Immature natural killer cell (primary cell): ENCODE measurements around the gene PATJ. TPM values are rescaled to one million over a fixed set of nuclear protein-coding genes. Genes with fewer than 3 reads are reported as not detected.
"Not testable (repeated sequence)": the region's sequence is repeated elsewhere in the genome, so short reads cannot be mapped to it uniquely, and the experiment has no call there.

Experiments
- DNase-seq, 3 donors: peaks; one replicate each; pipeline ENCODE4 v3.0.0; 2022; ENCODE audit warnings: mixed read lengths in 1 of 3
- H3K27ac Mint-ChIP-seq, 6 donors: one replicate each; pipeline ENCODE4 v1.8.0; 2020; ENCODE audit warnings: mixed read lengths in 6 of 6, mild to moderate bottlenecking in 5 of 6, inconsistent platforms in 4 of 6, moderate library complexity in 3 of 6
- H3K27me3 Mint-ChIP-seq, 3 donors: one replicate each; pipeline ENCODE4 v1.8.0; 2020 to 2021; ENCODE audit warnings: low read depth in 3 of 3, mild to moderate bottlenecking in 3 of 3, mixed read lengths in 3 of 3, moderate library complexity in 3 of 3, inconsistent platforms in 1 of 3
- H3K36me3 Mint-ChIP-seq, 3 donors: one replicate each; pipeline ENCODE4 v1.8.0; 2020; ENCODE audit warnings: mixed read lengths in 3 of 3, inconsistent platforms in 2 of 3, mild to moderate bottlenecking in 2 of 3
- H3K4me1 Mint-ChIP-seq, 2 donors: one replicate each; pipeline ENCODE4 v1.8.0; 2020; ENCODE audit warnings: inconsistent platforms in 2 of 2, mild to moderate bottlenecking in 2 of 2, mixed read lengths in 2 of 2, moderate library complexity in 1 of 2
- H3K4me3 Mint-ChIP-seq, 5 donors: one replicate each; pipeline ENCODE4 v1.8.0; 2020; ENCODE audit warnings: mild to moderate bottlenecking in 5 of 5, mixed read lengths in 5 of 5, inconsistent platforms in 3 of 5, moderate library complexity in 3 of 5
- H3K9me3 Mint-ChIP-seq, 6 donors: one replicate each; pipeline ENCODE4 v1.8.0; 2020; ENCODE audit warnings: mild to moderate bottlenecking in 6 of 6, mixed read lengths in 6 of 6, inconsistent platforms in 4 of 6, moderate library complexity in 3 of 6
- polyA plus RNA-seq, 3 donors: library from polyadenylated mRNA; unstranded; fragments of 300-500 nt; fragmentation: Illumina TruSeq; gene quantifications; one replicate each; pipeline ENCODE4 v1.2.3, GENCODE V29; 2021

PATJ gene
- polyA plus RNA-seq, 3 donors from 2014 or later: 2.9 to 7.2 (median 5.9) TPM

DNA sequence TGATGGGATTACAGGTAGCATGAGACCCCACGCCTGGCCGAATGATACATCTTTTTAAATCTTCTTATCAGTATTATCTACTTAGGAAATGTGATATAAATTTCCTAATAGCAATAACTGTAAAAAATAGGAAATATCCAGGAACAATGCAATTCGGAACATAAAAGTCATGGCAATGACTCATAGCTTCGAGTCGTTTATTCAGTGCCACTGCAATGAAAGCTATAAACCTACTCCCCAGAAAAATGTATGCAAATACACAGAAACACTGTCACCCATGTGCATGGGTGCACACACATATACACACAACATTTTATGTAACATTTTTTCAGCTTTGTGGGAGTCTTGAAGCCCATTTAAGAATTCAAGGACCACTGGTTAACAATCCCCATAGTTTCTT is 194.6 kb downstream of the PATJ start:
- H3K9me3 Mint-ChIP-seq: no peaks in the 10 kb centered on the region

DNA sequence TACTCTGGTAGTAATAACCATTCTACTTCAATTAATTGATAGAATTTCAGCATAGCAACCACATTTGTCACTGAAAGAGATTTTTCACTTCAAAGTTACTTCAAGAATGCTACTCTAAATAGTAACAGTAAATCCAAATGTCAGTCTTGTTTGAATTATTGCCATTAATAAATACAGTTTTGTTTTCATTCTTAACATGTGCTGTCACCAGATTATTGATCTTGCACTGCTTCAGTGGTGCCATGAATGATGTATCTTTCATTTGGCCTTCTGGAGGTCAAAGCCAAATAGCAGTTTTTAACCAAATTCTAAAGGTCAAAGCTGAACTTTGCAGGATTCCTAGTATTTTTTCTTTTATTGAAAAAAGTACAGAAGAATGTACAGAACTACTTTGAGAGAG is 199.5 kb downstream of the PATJ start:
- peaks cover 0 to 5% (median 2%) of the 10 kb centered on the region in 6 donors for H3K9me3 Mint-ChIP-seq
- no peaks in the 10 kb centered on the region for H3K4me1 Mint-ChIP-seq
- H3K27me3 Mint-ChIP-seq: peaks cover 0 to 9% (median 6%) of the 10 kb centered on the region in 3 donors
- H3K4me3 Mint-ChIP-seq: no peak overlapping the region
- no peak overlapping the region for H3K27ac Mint-ChIP-seq
- peaks cover 0 to 12% (median 0%) of the 10 kb centered on the region in 3 donors for H3K36me3 Mint-ChIP-seq
- DNase-seq: no peak

More for the DNA sequence above, 194.6 kb downstream of the PATJ start:
- H3K4me1 Mint-ChIP-seq: no peaks in the 10 kb centered on the region
- H3K27me3 Mint-ChIP-seq: peaks cover 0 to 2% (median 0%) of the 10 kb centered on the region in 3 donors
- H3K4me3 Mint-ChIP-seq: no peak overlapping the region
- H3K36me3 Mint-ChIP-seq: peaks cover 0 to 4% (median 0%) of the 10 kb centered on the region in 3 donors
- no peak overlapping the region for H3K27ac Mint-ChIP-seq
- DNase-seq: no peak

DNA sequence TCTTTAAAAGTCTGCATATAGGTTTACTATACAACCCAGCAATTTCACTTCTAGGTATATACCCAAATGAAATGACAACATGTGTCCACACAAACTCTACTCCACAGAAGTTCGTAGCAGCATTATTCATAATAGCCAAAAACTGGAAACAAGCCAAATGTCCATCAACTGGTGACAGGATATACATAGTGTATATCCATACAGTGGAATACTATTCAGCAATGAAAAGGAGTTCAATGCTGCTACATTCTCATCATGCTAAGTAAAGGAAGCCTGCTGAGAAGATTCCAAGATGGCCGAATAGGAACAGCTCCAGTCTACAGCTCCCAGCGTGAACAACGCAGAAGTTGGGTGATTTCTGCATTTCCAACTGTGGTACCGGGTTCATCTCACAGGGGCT is 200.6 kb downstream of the PATJ start:
- H3K36me3 Mint-ChIP-seq: peaks cover 0 to 11% (median 0%) of the 10 kb centered on the region in 3 donors
- no peak overlapping the region for H3K27ac Mint-ChIP-seq
- no peak for DNase-seq
- peaks cover 0 to 7% (median 2%) of the 10 kb centered on the region in 6 donors for H3K9me3 Mint-ChIP-seq
- no peak overlapping the region for H3K4me3 Mint-ChIP-seq
- H3K4me1 Mint-ChIP-seq: no peaks in the 10 kb centered on the region
- H3K27me3 Mint-ChIP-seq: peaks cover 0 to 9% (median 6%) of the 10 kb centered on the region in 3 donors

DNA sequence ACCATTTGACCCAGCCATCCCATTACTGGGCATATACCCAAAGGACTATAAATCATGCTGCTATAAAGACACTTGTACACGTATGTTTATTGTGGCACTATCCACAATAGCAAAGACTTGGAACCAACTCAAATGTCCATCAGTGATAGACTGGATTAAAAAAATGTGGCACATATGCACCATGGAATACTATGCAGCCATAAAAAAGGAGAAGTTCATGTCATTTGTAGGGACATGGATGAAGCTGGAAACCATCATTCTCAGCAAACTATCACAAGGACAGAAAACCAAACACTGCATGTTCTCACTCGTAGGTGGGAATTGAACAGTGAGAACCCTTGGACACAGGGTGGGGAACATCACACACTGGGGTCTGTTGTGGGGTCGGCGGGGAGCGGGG is 206.4 kb downstream of the PATJ start:
- not testable (repeated sequence) for H3K27ac Mint-ChIP-seq, H3K27me3 Mint-ChIP-seq, H3K36me3 Mint-ChIP-seq, DNase-seq, H3K4me1 Mint-ChIP-seq, H3K9me3 Mint-ChIP-seq, H3K4me3 Mint-ChIP-seq

DNA sequence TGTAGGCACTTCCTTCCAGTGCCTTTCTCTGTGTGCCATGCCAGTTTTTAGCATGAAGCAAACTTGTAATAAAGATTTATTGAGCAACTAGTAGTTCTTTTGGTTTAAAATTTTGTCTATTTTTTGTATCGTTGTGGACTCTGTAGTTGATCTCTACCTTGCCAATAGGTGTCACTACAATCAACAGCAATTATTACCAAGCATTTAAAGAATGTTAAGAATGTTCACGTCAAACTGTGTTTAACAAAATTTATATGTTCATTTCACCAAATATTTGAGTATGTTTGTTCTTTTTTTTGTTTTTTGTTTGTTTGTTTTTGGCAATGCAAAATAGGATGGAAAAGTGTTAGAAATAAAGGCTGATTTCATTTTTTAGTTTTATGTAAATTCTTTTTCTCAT is 208.1 kb downstream of the PATJ start:
- Mint-ChIP-seq H3K36me3 (peaks cover 0 to 3% (median 0%) of the 10 kb centered on the region in 3 donors), H3K4me1 (no peaks in the 10 kb centered on the region), H3K27ac (no peak overlapping the region), H3K27me3 (peaks cover 2 to 9% (median 6%) of the 10 kb centered on the region in 3 donors), H3K4me3 (no peak overlapping the region), H3K9me3 (peaks cover 0 to 2% (median 0%) of the 10 kb centered on the region in 6 donors)
- DNase-seq: no peak

DNA sequence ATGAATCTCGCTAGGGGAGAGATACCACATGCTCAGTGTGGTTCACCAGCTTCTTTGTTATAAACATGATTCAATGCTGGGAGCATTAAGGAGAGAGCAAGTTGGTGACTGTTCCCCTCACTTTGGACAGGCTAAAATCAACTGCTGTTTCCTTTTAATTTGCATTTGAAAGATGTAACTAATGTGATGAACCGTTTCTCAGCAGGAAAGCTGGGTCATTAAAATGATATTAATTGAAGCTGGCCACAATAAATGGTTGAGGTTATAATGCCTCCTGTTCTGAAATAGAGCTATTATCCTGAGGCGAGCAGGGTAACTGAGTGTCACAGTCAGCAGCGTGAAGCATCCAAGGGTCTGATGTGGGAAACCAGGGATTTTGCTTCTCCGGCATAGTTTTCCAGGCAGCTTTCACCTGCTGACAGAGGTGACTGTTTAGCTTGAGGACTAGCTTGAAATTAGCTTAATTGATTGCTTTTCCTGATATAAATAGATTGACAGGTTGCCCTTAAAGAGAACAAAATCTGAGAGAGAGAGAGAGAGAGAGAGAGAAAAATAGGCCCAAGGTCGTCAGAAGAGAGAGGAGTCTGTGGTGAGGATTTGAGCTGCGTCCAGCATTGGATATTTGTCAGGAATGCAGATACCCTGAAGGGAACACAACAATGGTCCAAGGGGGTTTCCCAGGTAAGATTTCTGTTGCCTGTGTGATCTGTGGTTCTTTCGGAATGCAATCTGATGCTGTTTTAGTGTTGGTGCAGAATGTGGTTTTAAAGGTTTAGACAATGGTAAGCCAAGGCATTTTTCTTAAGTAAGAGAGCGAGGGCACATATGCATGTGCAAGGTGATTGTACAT is 209.7 kb downstream of the PATJ start:
- Mint-ChIP-seq H3K4me1 (no peaks in the 10 kb centered on the region), H3K27ac (no peak overlapping the region), H3K4me3 (no peak overlapping the region), H3K36me3 (no peaks in the 10 kb centered on the region), H3K27me3 (peaks cover 2 to 3% (median 2%) of the 10 kb centered on the region in 3 donors), H3K9me3 (peaks cover 0 to 2% (median 0%) of the 10 kb centered on the region in 6 donors)
- DNase-seq: no peak

DNA sequence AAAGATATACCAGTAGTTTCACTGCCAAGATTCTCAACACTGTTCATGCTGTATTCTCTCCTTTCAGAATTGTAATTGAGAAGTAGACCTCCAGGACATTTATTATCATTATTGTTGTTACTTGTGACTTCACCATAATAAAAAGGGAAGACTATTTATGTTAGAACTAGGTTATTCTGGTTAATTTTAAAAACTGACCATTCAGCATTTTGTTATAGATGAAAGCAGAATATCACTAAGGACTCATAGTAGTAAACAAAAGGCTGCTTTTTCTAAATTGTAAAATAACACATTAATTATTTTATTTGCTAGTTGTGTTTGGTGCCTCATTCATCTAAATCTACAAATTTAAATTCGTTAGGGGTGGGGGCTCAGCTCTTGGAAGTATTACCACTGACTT is 210.4 kb downstream of the PATJ start:
- Mint-ChIP-seq H3K4me3 (no peak overlapping the region), H3K9me3 (no peaks in the 10 kb centered on the region), H3K4me1 (no peaks in the 10 kb centered on the region), H3K27me3 (peaks cover 2 to 3% (median 2%) of the 10 kb centered on the region in 3 donors), H3K27ac (no peak overlapping the region), H3K36me3 (no peaks in the 10 kb centered on the region)
- no peak for DNase-seq

DNA sequence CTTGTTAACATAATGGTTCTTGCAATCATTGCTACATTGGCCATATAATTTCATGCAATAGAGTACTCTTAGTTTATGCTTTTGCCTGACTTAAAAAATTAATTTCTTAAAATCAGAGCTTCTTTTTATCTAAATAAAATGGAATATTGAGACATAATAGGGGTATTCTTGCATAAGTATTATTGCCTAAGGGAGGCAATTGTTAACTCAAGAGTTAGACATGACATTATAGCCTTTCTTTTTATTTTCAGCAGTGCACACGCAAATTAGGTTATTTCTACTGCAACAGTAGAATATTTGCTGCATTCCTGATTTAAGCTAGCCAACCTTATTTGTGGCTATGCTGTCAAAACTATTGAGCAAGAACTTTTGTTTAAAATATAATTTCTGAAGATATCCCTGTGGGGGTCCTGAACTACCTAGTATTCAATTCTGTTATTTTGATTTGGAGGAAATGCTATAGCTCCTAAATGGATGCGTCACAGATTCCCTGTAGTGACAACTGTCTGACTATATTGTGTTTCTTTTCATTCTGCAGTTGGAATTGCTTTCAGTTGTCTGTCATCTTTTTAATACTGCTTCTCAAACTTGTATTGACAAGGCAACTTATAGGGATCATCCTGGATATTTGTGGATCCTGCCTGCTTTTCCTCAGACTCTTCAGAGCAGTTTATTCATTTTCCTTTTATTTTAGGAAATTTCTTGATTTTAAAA is 211.0 kb downstream of the PATJ start:
- DNase-seq: no peak
- no peak overlapping the region for H3K27ac Mint-ChIP-seq
- H3K27me3 Mint-ChIP-seq: peaks cover 2 to 3% (median 2%) of the 10 kb centered on the region in 3 donors
- no peaks in the 10 kb centered on the region for H3K36me3 Mint-ChIP-seq
- H3K4me1 Mint-ChIP-seq: no peaks in the 10 kb centered on the region
- H3K9me3 Mint-ChIP-seq: no peaks in the 10 kb centered on the region
- no peak overlapping the region for H3K4me3 Mint-ChIP-seq

DNA sequence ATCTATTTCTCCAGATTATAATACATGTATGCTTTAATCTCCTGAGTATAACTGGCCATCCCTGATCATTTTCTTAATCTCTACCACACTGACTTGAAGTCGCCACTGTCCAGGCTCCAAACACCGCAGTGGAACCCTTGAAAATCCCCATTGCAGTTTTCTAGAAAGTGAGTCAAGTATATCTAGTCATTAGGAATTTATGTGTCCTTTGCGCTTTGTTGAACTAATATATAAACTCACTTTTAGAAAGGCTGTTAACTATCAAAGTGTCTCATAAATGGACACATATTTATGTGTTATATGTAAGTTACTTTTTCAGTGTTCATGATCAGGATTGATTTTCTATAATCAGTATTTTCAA is 211.5 kb downstream of the PATJ start:
- peaks cover 2 to 3% (median 2%) of the 10 kb centered on the region in 3 donors for H3K27me3 Mint-ChIP-seq
- no peaks in the 10 kb centered on the region for H3K9me3 Mint-ChIP-seq
- H3K36me3 Mint-ChIP-seq: no peaks in the 10 kb centered on the region
- no peak for DNase-seq
- H3K4me3 Mint-ChIP-seq: no peak overlapping the region
- H3K27ac Mint-ChIP-seq: no peak overlapping the region
- H3K4me1 Mint-ChIP-seq: no peaks in the 10 kb centered on the region

DNA sequence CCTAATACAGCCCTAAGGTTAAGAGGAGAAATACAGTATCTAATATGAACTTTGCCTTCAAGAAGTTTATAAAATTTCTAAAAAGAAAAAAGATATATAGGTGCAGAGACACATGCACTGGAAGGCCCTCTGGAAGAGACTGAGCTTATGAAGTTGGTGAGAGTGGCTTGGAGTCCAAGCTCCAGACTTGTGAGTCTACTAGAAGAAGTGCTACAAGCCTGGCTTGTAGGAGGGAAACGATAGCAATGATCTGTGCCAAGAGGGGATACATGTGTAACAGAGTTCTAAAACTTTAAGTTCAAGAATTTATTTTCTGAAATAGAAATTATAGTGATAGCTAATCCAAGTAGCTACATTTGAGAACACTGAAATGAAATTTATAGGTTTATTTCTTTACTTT is 213.0 kb downstream of the PATJ start:
- Mint-ChIP-seq H3K27me3 (peaks cover 0 to 3% (median 2%) of the 10 kb centered on the region in 3 donors), H3K4me1 (no peaks in the 10 kb centered on the region), H3K9me3 (no peaks in the 10 kb centered on the region), H3K27ac (no peak overlapping the region), H3K36me3 (peaks cover 0 to 4% (median 0%) of the 10 kb centered on the region in 3 donors), H3K4me3 (no peak overlapping the region)
- DNase-seq: no peak

DNA sequence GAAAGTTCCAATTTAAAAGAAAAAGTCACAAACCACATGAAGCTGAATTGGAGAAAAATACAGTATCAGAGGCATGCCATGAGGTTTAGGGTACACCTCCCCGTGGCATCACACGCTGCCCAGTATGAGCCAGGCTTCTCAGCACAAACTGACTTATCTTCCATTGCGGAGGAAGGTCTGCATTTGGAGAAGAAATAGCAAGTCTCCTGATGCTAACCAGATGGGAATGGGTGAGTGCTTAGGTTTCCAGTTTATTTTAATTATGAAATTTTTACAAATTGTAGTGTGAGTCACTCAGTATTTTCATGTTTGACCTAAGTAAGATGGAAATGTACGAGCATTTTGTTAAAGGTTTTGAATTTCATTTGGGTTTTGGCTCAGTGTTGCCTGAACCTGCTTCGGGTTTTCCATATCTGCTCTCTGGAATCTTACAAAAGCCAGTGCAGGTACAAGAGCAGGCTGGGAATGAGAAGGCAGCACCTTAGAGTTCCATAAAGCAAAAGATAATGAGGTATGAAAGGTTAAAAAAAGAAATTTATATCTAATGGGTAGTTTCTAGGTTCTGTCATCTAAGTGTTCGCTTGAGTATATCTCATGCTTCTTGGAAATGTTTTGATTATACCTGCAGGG is 213.9 kb downstream of the PATJ start:
- Mint-ChIP-seq H3K27me3 (peaks cover 0 to 3% (median 2%) of the 10 kb centered on the region in 3 donors), H3K9me3 (no peaks in the 10 kb centered on the region), H3K36me3 (peaks cover 0 to 4% (median 0%) of the 10 kb centered on the region in 3 donors), H3K27ac (no peak overlapping the region), H3K4me3 (no peak overlapping the region), H3K4me1 (no peaks in the 10 kb centered on the region)
- DNase-seq: no peak

DNA sequence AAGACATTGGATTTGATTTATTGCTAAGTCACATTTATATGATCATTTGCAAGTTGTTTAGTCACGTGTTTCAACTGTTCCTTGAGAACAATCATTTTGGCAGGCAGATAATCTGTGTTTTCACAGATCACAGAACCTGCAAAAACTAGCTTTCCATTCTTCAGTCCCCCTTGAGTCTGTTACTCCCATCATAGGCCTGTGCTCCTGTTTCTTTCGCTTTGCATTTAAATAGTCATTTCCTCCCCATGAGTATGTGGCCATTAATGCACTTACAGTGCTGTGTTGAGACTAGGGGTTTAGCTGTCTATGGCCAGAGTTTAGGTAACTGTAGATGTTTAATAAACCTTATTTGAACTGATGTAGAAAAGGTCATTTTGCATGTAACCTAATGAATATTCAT is 214.5 kb downstream of the PATJ start:
- Mint-ChIP-seq H3K27ac (no peak overlapping the region), H3K27me3 (peaks cover 0 to 3% (median 2%) of the 10 kb centered on the region in 3 donors), H3K36me3 (peaks cover 0 to 4% (median 0%) of the 10 kb centered on the region in 3 donors), H3K4me3 (no peak overlapping the region), H3K9me3 (no peaks in the 10 kb centered on the region), H3K4me1 (no peaks in the 10 kb centered on the region)
- DNase-seq: no peak

DNA sequence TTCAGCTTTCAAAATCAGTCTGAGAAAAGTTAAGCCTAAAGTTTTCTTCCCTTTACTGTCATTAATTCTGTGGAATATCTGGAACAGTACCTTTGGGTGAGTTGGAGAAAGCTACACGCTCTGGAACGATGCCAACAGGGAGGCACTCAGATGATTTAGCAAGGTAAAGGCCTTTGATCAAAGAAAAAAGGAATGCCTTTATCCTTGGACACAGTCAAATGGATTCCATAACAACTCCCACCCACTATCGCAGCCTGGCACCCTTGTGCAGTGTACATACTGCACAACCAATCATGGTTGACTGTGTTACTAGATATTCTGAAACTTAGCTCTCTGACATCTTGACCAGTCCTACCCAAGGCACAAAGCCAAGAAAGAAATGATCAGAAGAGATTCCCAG is 218.7 kb downstream of the PATJ start:
- no peak overlapping the region for H3K27ac Mint-ChIP-seq
- no peaks in the 10 kb centered on the region for H3K4me1 Mint-ChIP-seq
- H3K9me3 Mint-ChIP-seq: no peaks in the 10 kb centered on the region
- H3K36me3 Mint-ChIP-seq: peaks cover 0 to 4% (median 0%) of the 10 kb centered on the region in 3 donors
- no peak overlapping the region for H3K4me3 Mint-ChIP-seq
- H3K27me3 Mint-ChIP-seq: peaks cover 0 to 2% (median 0%) of the 10 kb centered on the region in 3 donors
- DNase-seq: no peak

DNA sequence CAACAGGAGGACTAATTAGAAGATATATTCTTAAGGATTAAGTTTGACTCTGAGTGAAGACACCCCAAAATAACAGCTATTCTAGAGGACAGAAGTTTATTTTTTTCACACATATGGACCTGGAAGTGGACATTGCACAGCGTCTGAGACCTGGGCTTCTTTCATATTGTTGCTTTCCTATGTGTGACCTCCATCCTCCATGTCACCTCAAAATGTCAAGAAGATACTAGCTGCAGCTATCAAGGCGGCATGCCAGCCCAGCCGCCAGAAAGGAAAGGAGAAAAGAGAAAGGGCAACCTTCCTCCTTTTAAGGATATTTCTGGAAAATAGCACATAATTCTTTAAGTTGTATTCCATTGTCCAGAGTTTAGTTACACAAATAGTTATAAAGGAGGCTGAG is 220.4 kb downstream of the PATJ start:
- DNase-seq: no peak
- Mint-ChIP-seq H3K27me3 (peaks cover 0 to 2% (median 0%) of the 10 kb centered on the region in 3 donors), H3K27ac (no peak overlapping the region), H3K9me3 (no peaks in the 10 kb centered on the region), H3K36me3 (peaks cover 0 to 4% (median 0%) of the 10 kb centered on the region in 3 donors), H3K4me3 (no peak overlapping the region), H3K4me1 (peaks cover 0 to 2% of the 10 kb centered on the region in 2 donors)
